ENCODE measurements around the gene ST3GAL6.

Gene ST3GAL6

DNA sequence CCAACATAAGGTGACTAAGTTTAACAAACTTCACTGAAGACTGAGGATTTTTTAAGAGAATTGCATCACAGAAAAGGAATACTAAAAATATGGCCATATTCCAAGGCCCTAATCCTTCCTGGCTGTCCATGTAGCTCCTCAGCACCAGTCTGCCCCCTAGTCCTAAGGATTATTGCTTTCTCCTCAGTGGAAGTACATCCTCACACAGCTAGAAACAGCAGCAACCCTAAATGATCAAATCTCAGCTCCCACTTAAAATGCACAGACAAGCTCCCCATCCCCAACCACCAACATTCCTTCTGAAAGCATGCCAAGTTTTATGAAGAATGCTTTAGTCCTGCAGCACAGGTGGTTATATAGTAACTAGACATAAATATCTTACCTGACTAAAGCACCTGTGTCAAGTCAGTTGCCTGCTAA, 14.7 kb downstream of the ST3GAL6 start:
- no peak for DNase-seq

DNA sequence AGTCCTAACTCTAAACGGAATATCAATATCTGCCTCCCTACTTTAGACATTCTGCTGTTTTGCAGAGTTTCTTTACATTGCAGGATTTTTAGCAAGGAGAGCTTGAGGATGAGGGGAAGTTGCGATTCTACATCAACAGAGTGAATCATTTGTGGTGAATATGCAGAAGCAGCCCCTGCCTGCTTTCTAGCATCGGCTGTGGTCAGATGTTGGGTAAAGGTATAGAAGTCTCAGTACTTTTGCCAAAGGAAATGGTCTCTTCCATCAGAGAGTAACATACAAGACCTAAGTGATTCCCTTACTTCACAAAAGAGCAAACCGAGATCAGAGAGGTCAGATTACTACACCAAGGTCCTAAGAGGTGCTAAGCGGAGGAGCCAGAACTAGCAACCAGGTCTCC, 15.2 kb downstream of the ST3GAL6 start:
- peak; percentile 59 to 71 for DNase-seq

DNA sequence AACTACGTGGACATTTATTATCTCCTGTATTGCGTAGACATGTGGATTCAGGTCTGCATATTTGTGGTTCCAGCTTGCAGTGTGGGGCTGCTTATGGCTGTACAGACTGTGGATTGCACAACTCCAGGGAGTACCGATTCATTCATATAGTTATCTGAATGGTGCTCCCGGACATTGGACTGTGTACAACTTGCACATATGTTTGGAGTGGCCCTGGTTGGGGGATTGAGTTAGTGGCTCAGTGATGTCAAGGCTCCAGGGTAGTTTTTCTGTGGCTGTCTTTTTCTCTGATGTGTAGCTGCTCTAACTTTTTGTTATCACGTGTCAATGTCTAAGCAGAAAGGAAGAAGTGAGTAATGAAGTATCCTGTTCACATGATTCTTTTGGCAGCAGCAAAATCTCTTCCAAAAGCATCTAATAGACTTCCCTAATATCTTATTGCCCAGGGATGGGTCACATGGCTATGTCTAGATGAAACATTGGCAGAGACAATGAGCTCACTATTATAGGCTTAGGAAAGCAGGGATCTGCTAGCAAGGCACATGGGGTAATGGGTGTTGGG, 15.8 kb downstream of the ST3GAL6 start:
- peak; percentile 75 to 93 for DNase-seq

DNA sequence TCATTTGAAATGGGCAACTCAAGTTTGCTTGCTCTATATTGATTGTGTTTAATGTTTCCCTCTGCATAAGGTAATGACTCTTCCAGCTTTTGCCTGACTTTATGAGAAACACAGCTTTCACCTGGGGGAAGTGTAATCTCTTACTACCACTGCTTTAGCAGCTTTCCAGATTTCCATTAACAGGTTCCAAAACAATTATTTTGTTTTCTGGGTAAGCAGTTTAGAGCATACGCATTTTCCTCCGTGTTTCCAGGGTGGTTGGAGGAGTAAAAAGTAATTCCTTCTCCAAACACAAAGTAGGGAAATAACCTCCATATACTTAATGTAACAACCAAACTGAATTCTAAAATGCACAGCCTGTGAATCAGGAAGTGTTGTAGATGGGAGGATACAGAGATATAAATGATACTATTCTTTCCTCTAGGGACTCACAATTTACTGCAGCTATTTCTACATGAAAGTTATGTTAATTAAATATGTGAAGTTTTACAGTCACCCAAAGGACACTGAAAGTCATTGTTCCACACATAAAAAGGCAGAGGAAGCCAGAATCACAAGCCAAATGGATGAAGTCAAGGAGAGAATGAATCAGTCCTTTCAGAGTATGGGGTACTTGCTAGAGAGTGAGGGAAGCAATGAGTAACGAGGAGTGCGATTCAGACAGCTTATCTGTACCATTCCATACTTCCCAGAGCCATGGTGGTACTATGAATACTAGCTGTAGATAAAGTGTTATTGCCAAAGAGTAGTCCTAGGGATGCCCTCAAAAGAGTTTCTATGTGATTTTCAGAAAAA, 16.6 kb downstream of the ST3GAL6 start:
- DNase-seq = no peak

DNA sequence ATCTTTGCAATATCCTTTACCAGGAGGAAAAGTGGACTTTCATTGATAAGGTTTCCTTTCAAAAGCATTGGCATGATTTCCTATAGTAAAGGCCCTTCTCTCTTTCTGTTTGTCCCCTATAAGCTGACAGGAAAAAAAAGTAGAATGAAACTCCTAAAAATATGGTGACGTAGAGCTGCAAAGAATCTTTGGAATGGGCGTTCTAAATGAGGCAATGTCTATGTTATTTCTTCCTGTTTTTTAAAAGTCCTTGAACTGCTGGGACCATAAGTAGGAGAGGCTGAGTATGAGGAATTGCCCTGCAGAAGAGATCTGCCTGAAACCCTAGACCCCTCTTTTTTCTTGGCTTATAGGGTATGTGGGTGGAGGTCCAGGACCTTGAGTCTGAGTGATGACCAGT, 17.2 kb downstream of the ST3GAL6 start:
- DNase-seq = peak in 1 of 2 donors; percentile 50

DNA sequence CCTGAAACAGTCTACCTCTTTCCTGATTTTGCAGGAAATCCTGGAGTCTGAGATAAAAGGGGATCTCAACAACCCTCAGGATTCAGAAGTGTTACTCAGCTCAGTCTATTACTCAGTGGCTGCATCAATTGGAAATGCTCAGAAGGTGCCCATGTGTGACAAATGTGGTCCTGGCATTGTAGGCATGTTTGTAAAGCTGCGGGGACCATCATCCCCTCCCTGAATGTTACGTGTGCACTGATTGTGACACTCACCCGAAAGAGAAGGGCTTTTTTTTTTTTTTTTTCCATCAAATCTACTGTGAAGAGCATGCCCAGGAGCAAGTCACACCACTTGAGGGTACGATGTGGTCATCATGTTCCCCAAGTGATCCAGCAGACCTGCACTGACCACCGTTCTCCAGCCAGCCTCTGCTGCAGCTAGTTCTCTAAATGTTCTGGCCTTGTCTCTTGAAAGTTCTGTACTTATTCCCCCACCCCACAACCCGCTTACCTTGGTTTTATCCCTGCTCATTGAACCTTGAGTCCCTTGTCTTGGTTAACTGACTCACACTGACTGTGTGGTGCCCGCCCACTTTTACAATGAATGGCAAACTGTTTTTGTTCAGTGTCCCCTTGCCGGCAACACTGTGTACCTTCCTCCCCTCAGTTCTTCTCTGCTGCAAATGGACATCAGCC, 19.8 kb downstream of the ST3GAL6 start:
- DNase-seq = no peak

DNA sequence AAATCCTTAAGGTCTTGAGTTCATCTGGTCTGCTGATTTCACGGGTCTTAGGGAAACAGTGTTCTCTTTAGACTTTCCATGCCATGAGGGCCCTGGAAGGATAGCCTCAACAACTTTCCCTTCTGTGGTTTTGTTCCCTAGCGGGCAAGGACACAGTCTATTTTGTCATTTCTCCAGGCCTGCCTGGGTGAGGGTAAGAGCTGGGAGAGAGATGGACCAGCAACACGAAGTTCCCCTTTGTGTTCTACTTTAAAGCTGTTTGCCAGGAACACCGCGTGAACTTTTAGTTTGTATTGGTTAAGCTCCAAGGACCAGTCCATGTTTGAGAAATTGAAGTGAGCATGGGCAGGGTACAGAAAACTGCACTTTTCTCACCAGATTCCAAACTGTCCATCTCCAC, 20.9 kb downstream of the ST3GAL6 start:
- no peak for DNase-seq

DNA sequence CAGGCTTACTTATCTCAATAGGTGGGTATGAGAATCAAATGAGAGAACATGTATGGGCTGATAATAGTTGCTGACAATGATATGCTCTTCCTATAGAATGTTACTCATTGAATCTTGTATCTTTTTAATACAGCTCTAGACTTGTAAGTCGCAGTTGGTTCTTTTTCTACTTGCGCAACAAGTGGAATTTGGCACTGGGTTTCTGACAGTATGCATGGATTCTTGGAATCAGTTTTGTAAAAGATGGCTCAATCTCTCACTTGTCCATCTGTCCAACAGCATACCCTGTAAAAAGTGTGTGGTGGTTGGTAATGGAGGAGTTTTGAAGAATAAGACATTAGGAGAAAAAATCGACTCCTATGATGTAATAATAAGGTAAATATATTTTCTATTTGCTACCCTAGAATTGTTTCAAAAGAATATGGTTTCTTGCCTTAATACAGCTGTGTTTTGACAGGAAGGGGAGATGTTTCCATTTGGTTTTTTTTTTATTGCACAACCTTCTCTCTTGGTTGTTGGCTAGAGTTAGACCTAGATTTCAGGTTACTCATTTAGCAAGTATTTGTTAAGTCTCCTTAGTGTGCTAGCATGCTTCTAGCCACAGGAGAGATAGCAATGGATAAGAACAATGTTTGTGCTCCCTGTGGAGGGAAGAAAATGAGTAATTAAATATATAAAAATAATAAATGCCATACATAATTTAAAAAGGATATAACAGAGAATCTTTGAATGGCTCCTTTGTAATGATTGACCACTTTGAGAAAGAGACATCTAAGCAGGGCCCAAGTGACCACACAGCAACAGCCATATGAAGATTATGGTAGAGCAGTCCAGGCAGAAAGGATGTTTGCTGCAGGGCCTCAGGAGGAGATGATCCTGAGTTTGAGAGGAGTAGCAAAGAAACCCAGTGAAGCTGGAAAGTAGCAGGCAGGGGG, 21.8 kb downstream of the ST3GAL6 start:
- no peak for DNase-seq

DNA sequence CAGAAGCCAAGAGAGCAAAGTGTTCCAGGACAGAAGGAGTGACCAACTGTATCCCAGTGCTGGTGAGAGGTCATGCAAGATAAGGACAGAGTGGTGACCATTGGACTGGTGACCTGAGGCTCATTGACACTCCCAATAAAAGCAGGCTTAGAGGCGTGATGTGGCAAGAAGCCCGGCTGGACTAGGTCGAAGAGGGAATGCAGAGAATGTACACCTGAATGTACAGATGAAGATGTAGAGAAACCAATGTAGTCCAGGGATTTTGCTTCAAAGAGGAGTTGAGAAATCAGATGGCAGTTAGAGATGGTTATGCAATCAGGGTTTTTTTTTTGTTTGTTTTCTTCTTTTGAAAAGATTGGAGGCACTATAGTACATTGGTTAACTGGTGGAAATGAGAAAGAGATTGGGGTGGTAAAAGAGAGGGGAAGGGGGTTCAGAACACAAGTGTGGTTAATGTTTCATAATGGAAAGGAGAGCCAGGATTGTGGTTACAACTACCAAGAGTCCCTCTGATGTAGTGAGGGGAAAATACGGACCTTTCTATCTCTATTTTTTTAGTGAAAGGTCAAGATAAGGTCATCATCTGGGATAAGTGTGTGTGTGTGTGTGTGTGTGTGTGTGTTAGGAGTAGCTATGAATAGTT, 23.3 kb downstream of the ST3GAL6 start:
- peak; percentile 62 to 74 for DNase-seq

DNA sequence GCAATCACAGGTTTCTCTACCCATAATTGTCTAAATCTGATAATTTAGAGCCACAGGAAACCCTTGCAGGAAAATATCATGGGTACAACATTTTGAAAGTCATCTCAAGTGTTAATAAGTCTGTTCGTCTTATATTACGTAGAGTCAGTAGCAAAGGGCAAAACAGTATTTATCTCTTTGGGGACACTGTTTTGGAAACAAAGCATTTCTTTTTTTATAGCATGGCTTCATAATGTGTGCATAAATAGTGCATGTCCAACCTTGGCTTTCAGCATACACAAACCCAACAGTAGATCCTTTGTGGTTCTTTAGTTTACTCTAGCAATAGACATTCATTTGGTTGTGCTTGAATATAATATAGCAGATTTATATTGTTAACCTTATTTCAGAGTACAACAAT, 24.0 kb downstream of the ST3GAL6 start:
- DNase-seq = no peak

DNA sequence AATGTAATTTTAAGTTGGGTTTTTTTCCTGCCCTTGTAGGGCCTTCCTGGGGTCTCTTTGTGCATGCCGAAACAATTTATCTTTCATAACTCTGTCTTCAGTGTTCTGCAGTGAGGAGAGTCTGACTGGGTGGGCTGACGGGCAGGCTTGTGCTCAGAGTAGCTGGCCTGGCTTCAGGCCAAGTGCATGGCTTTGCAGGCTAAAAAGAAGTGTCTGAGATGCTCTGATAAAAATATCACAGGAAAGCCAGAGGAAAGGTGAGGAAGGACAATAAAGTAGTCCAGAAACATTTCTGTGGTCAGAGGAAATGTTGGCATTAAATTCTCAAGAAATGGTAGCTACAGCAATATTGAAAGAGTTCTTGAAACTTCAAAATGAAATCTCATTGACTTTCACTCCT, 25.5 kb downstream of the ST3GAL6 start:
- no peak for DNase-seq

DNA sequence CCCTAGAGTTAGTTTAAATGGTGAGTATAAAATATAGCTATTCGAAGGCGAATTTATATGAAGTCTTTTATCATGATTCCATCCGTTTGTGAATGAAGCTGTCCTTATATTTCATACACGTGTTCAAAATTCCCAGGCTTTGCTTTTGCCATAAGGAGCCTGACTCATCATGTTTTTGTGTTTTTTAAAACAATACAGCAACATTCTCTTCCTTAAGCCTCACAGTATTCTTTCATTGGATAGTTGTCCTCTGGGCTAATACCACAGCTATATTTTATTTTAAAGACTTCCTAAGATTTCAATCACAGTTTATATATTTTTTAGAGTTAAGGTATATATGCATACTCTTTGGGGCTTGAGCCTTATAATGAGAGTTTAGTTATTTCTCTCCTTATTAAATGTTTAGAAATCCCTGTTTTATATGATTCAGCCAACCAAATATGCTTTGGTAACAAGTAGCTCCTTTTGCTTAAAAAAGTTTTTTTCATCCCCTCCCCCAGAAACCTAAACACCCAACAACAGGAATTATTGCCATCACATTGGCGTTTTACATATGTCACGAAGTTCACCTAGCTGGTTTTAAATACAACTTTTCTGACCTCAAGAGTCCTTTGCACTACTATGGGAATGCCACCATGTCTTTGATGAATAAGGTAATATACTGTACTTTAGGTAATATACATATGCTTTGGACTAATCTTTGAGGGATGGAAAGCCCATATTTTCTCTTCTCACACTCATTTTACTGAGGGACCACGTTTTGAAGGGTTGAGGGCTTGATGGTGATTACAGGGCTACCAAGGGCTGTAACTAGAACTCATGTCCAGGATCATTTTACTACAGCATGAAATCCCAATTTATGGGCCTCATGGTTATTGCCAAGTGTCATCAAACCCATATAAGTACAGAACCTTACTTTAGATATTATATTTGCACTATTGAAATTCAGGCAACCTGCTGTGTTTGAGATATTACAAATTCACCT, 28.5 kb downstream of the ST3GAL6 start:
- DNase-seq = no peak

DNA sequence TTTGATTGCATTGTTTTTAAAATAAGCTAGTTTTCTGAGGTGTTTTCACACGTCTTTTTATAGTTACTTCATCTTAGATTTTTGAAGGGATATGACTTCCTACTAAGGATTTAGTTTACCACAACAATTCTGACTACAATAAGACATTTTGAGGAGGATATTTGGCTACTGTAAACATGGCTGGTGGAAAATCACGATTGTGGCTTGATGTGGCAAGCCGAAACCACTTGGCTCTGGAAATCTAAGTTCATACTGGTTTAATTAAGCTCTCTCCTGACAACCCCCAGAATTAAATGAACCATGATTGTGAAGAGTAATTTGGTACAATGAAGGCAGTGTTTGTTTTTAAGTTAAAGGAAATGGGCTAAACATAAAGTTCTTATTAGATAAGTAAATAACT, 30.8 kb downstream of the ST3GAL6 start:
- no peak for DNase-seq

DNA sequence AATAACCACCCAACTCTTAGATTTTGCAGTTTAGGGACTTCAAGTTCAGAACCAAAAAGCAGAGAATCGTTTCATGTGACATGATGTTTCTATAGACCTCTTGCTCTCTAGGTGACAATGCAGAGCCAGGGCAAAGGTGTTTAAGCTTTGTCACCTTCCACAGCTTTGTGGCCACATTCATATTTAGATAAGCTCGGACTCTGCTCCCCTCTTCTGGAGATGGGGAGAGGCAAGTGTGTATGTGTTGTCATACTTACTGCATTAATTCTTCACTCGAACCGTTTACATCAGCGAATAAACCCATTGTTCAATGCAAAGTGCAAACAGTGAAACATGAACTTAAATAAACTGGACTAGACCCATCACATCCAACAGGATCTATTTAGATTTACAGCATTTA, 33.2 kb downstream of the ST3GAL6 start:
- DNase-seq = no peak

DNA sequence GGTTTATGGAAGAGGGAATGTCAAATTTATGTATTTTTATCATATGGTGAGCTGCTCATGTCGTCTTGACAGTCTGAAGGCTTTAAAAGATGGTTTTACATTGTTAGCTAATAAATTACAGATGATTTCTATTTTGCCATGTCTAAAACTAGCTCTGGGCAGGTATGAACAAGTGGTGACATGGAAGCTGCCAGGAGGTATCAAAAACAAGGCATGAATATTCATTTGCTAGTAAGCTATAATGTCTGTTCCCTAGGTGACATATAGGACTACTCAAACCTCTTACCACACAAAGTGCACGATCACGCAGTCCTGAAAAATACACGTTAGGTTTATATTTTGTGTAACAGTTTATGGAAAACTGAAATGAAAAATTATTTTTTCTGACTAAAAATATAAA, 34.8 kb downstream of the ST3GAL6 start:
- no peak for DNase-seq

DNA sequence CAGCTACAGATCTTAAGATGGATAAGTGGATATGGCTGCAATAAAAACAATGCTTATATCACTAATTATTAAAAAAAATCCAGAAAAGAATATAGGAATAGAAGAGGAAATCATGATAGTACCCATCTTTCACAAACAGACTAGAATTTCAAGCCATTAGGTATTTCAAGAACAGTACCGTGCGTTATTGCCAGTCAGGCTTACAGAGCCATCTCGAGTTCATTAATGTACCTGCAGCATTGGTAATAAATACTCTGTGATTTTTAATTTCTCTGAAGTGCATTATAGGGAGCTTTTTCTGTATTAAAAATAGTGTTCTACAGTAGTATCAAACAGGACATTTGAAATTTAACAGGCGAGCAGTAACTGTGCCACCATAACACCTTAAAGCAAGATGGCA, 35.7 kb downstream of the ST3GAL6 start:
- no peak for DNase-seq

DNA sequence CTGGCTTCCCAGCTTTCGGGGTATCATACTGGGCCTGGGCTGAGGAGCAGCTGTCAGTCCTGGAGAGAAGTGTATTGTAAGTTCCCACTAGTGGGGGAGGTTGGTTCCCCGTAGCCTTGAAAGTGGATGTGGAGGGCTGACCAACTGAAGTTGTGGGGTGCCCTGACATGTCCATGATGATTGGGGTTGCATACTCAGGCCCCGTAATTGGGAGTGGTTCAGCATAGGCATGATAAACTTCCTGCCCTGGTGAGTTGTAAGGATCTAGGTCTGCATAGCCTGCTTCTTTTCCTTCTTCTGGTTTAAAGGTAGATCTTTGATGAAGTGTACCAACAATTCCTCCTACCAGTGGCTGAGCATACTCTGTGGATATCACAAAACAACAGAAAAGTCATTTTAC, 36.3 kb downstream of the ST3GAL6 start:
- no peak for DNase-seq

DNA sequence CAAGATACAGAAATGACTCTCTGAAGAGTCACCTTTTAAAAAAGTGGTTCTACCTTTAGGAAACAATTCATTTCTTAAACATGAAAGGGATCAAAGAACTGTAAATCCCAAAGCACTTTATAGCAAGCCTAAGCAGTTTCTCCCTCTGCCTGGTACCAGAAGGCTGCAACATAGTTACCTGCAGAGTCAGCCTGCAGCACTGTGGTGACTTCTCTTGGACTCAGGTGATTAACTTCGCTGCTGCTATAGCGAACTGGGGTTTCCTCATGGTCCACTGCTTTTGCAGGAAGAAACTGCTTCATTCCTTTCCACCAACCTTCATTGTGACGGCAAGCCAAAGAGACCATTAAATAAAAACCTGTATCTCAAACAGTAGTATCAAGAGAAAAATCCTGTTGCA, 37.3 kb downstream of the ST3GAL6 start:
- no peak for DNase-seq

DNA sequence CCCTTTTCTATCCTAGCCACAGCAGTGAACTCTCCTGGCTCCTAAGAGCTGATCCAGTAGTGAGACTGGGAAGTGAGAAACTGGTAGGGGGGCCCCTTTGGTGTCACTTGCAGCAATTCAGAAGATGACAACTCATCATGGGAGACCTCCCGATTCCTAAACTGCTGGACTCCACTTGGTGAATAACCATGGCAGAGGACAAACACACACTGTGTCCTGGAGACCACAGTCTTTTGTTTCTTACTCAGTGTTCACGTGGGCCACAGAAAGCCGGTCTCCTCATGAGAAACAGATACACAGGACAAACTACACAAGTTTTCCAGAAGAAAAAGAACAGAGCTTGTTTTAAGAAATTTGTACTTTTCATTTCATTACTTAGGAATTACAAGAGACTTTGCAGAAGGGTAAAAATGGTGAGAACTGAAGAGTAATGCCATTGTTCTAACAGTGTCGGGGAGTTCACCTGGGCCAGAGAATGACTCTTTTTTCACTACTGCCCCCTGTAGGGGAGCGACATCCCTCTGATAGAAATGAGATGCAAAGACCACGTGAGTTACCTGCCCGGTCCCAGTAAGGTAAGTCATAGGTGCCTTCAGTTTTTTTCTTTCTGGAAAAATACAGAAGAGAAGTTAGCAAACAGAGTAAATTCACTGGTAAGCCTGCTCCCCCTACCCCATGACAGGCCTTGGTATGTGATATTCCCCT, 38.1 kb downstream of the ST3GAL6 start:
- no peak for DNase-seq

DNA sequence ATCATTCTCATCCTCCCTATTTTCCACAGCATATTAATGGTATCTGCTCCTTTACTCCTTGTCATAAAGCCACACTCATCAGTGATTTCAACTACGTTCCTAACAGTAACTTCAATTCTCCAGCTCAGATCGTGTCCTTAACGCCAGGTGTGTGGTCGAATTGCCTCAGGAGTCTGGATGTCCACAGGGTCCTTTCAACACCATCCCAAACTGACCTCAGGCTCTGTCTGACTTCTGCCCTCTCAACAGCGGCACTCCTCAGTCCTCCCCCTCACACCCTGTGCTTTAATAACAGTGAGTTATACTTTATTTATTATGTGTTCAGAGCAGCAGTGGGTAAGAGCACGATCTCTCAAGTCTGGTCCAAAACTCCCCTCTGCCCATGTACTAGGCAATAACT, 42.4 kb downstream of the ST3GAL6 start:
- no peak for DNase-seq

DNA sequence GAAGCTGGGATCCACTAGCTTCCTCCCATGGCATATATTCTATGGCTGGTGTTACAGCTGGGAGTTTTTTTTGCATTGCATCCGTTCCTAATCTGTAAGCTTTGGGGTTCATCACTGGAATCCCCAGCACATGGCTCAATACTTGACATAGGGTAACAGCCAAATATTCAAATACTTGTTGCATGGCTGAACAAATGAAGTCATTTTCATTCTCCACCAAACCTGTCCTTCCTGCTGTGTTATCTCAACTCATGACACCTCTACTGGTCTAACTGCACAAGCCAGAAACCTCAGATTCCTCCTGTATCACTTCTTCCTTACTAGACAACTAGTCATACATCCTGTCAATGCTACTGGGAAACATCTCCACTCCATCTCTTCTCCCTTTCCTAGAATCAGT, 43.4 kb downstream of the ST3GAL6 start:
- DNase-seq = peak; percentile 56 to 88

Data from inflammatory macrophage treated with lipopolysaccharide for 1 hour (primary cell).